Esophagus muscularis mucosa (tissue), 4 donors: ENCODE results near the gene LIPC. TPM values are rescaled to one million over a fixed set of nuclear protein-coding genes. Genes with fewer than 3 reads are reported as not detected.
A peak's percentile ranks its signal among the peaks of the same experiment; 100 is the strongest.

Source experiments
- DNase-seq: peaks from one replicate; pipeline ENCODE4 v3.0.0-alpha.2; 2017; ENCODE audit errors: extremely low spot score
- H3K27ac ChIP-seq, 4 donors: fragments of 200-600 bp; sonication (generic); replicated peaks in 1 of 4; 1 replicate in 3 of 4; 2 replicates in 1 of 4; pipeline ENCODE4 v1.5.1; 2016 to 2019; ENCODE audit warnings: mild to moderate bottlenecking in 1 of 4
- H3K27me3 ChIP-seq, 4 donors: fragments of 200-600 bp; sonication (generic); one replicate each; pipeline versions ENCODE4 v1.5.1 to v1.6.0; 2016 to 2019
- H3K36me3 ChIP-seq, 4 donors: fragments of 200-600 bp; sonication (generic); one replicate each; pipeline ENCODE4 v1.5.1; 2016 to 2019
- H3K4me1 ChIP-seq, 4 donors: fragments of 200-600 bp; sonication (generic); one replicate each; pipeline ENCODE4 v1.5.1; 2016 to 2019
- H3K4me3 ChIP-seq, 4 donors: fragments of 200-600 bp; sonication (generic); 1 replicate in 2 of 4; 2 replicates in 2 of 4; pipeline ENCODE4 v1.5.1; 2016 to 2019; ENCODE audit warnings: mild to moderate bottlenecking in 4 of 4, moderate library complexity in 1 of 4
- H3K9me3 ChIP-seq, 4 donors: fragments of 200-600 bp; sonication (generic); 1 replicate in 3 of 4; 2 replicates in 1 of 4; pipeline ENCODE4 v1.5.1; 2016 to 2019
- EP300 ChIP-seq: sonication (generic); formaldehyde crosslinking; IDR thresholded peaks from one replicate; pipeline ENCODE4 v1.6.1; 2017; ENCODE audit warnings: antibody characterized with exemption
- POLR2A ChIP-seq: fragments of 450-650 bp; IDR thresholded peaks from one replicate; pipeline ENCODE4 v1.6.1; 2017; ENCODE audit warnings: antibody characterized with exemption, moderate library complexity, mild to moderate bottlenecking, low read depth
- POLR2AphosphoS5 ChIP-seq, 2 donors: sonication (generic); formaldehyde crosslinking; IDR thresholded peaks; one replicate each; pipeline ENCODE4 v1.6.1; 2017; ENCODE audit warnings: antibody characterized with exemption in 2 of 2
- WGBS: methylation state at CpG from one replicate; pipeline ENCODE4 v1.1.5; 2018; 5-methylcytosine and 5-hydroxymethylcytosine counted together
- intact Hi-C: fragments of 100-400 bp; cut with DNase I; formaldehyde crosslinking; loops from one replicate; pipeline ENCODE4 v1.15.1; 2023
- total RNA-seq, 4 donors: library from RNA; depleted of rRNA; stranded (reverse); fragments of >200 nt; gene quantifications; one replicate each; pipeline versions ENCODE4 v1.1.0 to v1.2.1, GENCODE V29; 2016
- TF ChIP-seq, protein P1 (sequence below), 3 experiments: fragments of 200-600 bp in 2 of 3; fragments of 450-650 bp in 1 of 3; sonication (generic) in 2 of 3; IDR thresholded peaks; one replicate each; pipeline ENCODE4 v1.5.1; 2017 to 2019; ENCODE audit warnings: antibody characterized with exemption in 3 of 3, mild to moderate bottlenecking in 2 of 3, moderate library complexity in 1 of 3

Gene LIPC
- total RNA-seq, 4 donors from 2014 or later, result 0.06 to 0.63 (median 0.37) TPM

DNA sequence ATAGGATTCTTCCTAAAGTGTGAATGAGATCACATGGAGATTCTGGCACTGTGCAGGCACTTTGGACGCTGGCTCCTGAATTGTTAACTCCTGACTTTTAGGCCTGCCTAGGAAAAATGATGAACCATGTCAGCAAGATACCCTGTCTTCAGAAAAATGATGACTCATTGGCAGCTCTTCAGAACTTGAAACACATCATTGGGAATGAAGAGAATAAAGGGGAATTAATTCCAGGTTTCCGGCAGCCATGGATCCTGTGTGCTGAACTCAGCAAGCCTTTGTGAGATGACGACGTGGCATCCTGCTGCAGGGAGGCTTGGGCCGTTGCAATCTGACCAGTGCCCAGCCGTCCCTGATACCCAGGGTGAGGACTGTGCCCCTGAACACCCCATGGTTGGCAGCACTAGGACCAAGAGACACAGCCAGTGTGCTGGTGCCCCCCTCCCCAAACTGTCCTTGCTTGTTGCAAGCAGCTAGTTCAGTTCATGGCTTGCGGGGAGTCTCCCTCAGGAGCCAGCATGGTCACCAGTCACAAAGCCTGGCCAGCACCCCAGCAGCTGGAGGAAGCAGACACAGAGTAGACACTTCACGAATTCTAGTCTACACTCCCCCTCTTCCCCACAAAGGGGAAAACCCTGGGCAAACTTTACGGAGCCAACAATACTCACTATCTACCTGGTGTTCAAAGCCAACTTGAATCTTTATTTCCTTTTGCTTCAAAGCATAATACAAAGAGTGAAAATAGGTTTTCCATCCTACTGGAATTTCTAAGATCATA lies 7.8 kb upstream of the LIPC start:
- intact Hi-C loops, result no loop called here
- Histone ChIP-seq H3K4me1 (peaks cover 0 to 13% (median 8%) of the 10 kb centered on the region in 4 donors), H3K4me3 (no peak overlapping the region), H3K27me3 (no peaks in the 10 kb centered on the region), H3K36me3 (no peaks in the 10 kb centered on the region), H3K27ac (no peak overlapping the region), H3K9me3 (no peaks in the 10 kb centered on the region)
- no peak for TF ChIP-seq EP300
- TF ChIP-seq POLR2A, result no peak
- TF ChIP-seq POLR2AphosphoS5 (IDR thresholded peaks at IDR 0.05), result no peak
- TF ChIP-seq, protein P1, sequence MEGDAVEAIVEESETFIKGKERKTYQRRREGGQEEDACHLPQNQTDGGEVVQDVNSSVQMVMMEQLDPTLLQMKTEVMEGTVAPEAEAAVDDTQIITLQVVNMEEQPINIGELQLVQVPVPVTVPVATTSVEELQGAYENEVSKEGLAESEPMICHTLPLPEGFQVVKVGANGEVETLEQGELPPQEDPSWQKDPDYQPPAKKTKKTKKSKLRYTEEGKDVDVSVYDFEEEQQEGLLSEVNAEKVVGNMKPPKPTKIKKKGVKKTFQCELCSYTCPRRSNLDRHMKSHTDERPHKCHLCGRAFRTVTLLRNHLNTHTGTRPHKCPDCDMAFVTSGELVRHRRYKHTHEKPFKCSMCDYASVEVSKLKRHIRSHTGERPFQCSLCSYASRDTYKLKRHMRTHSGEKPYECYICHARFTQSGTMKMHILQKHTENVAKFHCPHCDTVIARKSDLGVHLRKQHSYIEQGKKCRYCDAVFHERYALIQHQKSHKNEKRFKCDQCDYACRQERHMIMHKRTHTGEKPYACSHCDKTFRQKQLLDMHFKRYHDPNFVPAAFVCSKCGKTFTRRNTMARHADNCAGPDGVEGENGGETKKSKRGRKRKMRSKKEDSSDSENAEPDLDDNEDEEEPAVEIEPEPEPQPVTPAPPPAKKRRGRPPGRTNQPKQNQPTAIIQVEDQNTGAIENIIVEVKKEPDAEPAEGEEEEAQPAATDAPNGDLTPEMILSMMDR (IDR thresholded peaks at IDR 0.05), result no peak
- peak; percentile 80 for DNase-seq
- 79% methylated on average over 9 of the region's 9 CpGs for whole genome bisulfite sequencing

DNA sequence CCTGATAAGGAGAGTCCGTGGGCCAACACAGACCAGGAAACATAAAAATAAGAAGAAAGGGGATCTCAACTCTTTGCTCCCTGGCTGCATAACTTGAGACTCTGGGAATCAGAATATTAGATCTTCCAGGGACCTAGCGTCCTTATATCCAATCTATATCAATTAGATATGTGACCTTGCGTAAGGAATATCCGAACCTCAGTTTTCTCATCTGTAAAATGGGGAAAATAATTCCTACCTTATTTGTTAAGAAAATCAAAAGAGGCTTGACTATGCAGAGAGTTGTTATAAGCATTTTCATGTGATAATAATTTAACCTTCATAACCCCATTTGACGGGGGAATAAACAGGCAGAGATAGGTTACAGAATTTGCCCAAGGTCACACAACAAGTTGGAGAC lies 7.1 kb upstream of the LIPC start:
- intact Hi-C loops, result no loop called here
- no peak overlapping the region for H3K4me3 ChIP-seq
- 92% methylated on average over 5 of the region's 5 CpGs for WGBS
- DNase-seq, result no peak
- H3K27ac ChIP-seq, result no peak overlapping the region
- no peaks in the 10 kb centered on the region for H3K27me3 ChIP-seq
- no peak for TF ChIP-seq POLR2AphosphoS5 (IDR thresholded peaks at IDR 0.05)
- TF ChIP-seq, protein P1 (IDR thresholded peaks at IDR 0.05), result no peak
- TF ChIP-seq POLR2A, result no peak
- TF ChIP-seq EP300, result no peak
- peaks cover 0 to 13% (median 8%) of the 10 kb centered on the region in 4 donors for H3K4me1 ChIP-seq
- no peaks in the 10 kb centered on the region for H3K9me3 ChIP-seq
- H3K36me3 ChIP-seq, result no peaks in the 10 kb centered on the region

DNA sequence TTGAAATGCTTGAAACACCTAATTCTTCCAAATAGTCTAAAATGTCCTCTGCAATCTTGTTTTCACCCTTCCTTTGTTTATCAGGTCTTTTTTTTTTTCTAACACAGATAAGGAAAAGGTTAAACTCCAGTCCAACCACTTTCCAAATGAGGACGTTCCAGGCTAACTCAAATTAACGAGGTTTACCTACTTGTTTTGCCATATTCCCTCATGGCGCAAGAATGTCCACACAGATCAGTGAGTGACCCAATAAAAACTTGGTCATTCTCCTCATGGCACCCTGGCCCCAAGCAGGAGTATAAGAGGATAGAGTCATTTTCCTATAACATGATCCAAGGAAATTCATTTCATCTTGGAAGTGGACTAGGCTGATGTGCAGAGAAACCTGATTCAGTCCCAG lies 6.6 kb upstream of the LIPC start:
- Histone ChIP-seq H3K27ac (no peak overlapping the region), H3K4me3 (no peak overlapping the region), H3K9me3 (no peaks in the 10 kb centered on the region), H3K4me1 (peaks cover 0 to 13% (median 8%) of the 10 kb centered on the region in 4 donors), H3K36me3 (no peaks in the 10 kb centered on the region), H3K27me3 (no peaks in the 10 kb centered on the region)
- TF ChIP-seq, protein P1 (IDR thresholded peaks at IDR 0.05), result no peak
- TF ChIP-seq EP300 (no peak), POLR2A (no peak), POLR2AphosphoS5 (IDR thresholded peaks at IDR 0.05) (no peak)
- DNase-seq, result no peak
- WGBS, result 83% methylated on average over 3 of the region's 3 CpGs
- intact Hi-C loops, result no loop called here

DNA sequence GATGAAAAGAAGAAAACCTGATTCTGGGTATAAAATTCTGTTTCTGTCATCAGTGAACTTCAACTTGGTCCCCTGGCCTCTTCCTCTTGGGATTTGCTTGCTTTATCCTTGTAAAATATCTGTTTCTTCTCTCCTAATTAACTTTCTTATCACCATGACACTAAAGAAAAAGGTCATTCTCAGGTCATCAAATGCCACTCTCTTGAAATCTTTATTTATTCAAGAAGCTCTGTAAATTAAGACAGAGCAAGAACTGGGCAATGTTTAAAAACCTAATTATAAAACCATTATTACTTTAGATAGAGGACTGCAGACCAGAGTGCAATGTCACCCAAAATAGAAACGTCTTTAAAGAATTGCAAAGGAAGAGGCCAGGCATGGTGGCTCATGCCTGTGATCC lies 6.0 kb upstream of the LIPC start:
- TF ChIP-seq, protein P1 (IDR thresholded peaks at IDR 0.05), result no peak
- intact Hi-C loops, result no loop called here
- no peak for DNase-seq
- Histone ChIP-seq H3K36me3 (no peaks in the 10 kb centered on the region), H3K4me1 (peaks cover 0 to 13% (median 8%) of the 10 kb centered on the region in 4 donors), H3K4me3 (no peak overlapping the region), H3K27me3 (no peaks in the 10 kb centered on the region), H3K9me3 (no peaks in the 10 kb centered on the region), H3K27ac (no peak overlapping the region)
- 27% methylated on average over 1 of the region's 1 CpG for WGBS

DNA sequence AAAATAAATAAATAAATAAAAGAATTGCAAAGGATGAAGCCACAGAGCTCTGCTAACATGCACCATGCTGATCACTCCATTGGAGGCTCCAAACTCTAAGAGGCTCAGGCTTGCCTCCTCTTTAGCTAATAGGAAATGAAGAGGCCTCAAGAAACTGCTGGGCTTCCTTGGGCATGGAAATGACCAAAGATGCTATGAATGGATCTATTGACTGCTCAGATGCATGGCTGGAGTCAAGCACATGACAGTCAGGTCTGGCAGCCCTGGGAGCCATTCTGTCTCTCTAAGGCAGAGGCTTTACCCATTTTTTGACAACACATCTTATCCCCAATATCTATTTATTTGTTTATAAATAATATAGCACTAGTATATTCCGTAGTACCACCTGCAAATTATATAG lies 5.3 kb upstream of the LIPC start:
- Histone ChIP-seq H3K27me3 (no peaks in the 10 kb centered on the region), H3K36me3 (no peaks in the 10 kb centered on the region), H3K4me3 (no peak overlapping the region), H3K27ac (no peak overlapping the region), H3K9me3 (no peaks in the 10 kb centered on the region), H3K4me1 (peaks cover 0 to 13% (median 8%) of the 10 kb centered on the region in 4 donors)
- intact Hi-C loops, result no loop called here
- no peak for TF ChIP-seq POLR2AphosphoS5 (IDR thresholded peaks at IDR 0.05)
- TF ChIP-seq EP300, result no peak
- TF ChIP-seq POLR2A, result no peak
- TF ChIP-seq, protein P1 (IDR thresholded peaks at IDR 0.05), result no peak
- WGBS, result 95% methylated on average over 1 of the region's 1 CpG
- no peak for DNase-seq
